HepG2 (cell line): ENCODE data around the gene PIP4K2C. TPM values are rescaled to one million over a fixed set of nuclear protein-coding genes. Genes with fewer than 3 reads are reported as not detected.

Experiments used
- BCL6 ChIP-seq: IDR thresholded peaks from 2 replicates; pipeline ENCODE4 v1.6.1; 2016; ENCODE audit warnings: missing genetic modification reagents, missing compliant biosample characterization
- FOSL1 ChIP-seq: sonication (generic); formaldehyde crosslinking; IDR thresholded peaks from 2 replicates; pipeline ENCODE4 v1.9.0; 2021; ENCODE audit warnings: missing genetic modification reagents, borderline replicate concordance
- FOXK1 ChIP-seq: sonication (generic); formaldehyde crosslinking; IDR thresholded peaks from 2 replicates; pipeline ENCODE4 v1.4.0; 2020; ENCODE audit warnings: low read depth, missing genetic modification reagents, borderline replicate concordance
- HDAC1 ChIP-seq: sonication (generic); formaldehyde crosslinking; IDR thresholded peaks from 2 replicates; pipeline ENCODE4 v1.5.1; 2020; ENCODE audit warnings: mild to moderate bottlenecking, missing genetic modification reagents
- HOXA5 ChIP-seq: sonication (generic); formaldehyde crosslinking; IDR thresholded peaks from 2 replicates; pipeline ENCODE4 v1.4.0; 2020; ENCODE audit warnings: missing genetic modification reagents
- IRX3 ChIP-seq: sonication (generic); formaldehyde crosslinking; IDR thresholded peaks from 2 replicates; pipeline ENCODE4 v1.8.1; 2023; ENCODE audit warnings: mild to moderate bottlenecking, low read depth, missing genetic modification reagents, borderline replicate concordance
- KDM4B ChIP-seq: sonication (generic); formaldehyde crosslinking; IDR thresholded peaks from 2 replicates; pipeline ENCODE4 v1.4.0; 2020; ENCODE audit warnings: missing genetic modification reagents
- MZF1 ChIP-seq: sonication (generic); formaldehyde crosslinking; IDR thresholded peaks from 2 replicates; pipeline ENCODE4 v1.8.1; 2023; ENCODE audit warnings: mild to moderate bottlenecking, missing genetic modification reagents, borderline replicate concordance
- PATZ1 ChIP-seq: sonication (generic); formaldehyde crosslinking; IDR thresholded peaks from 2 replicates; pipeline ENCODE4 v1.4.0; 2020; ENCODE audit warnings: missing genetic modification reagents
- PAXIP1 ChIP-seq: sonication (generic); formaldehyde crosslinking; conservative IDR thresholded peaks from 2 replicates; pipeline ENCODE4 v1.4.0; 2020; ENCODE audit warnings: mild to moderate bottlenecking, missing genetic modification reagents, moderate library complexity
- ZNF670 ChIP-seq: sonication (generic); formaldehyde crosslinking; IDR thresholded peaks from 2 replicates; pipeline ENCODE4 v1.8.0; 2022; ENCODE audit warnings: mild to moderate bottlenecking, missing genetic modification reagents, borderline replicate concordance
- ZNF776 ChIP-seq: sonication (generic); formaldehyde crosslinking; IDR thresholded peaks from 2 replicates; pipeline ENCODE4 v1.4.0; 2020; ENCODE audit warnings: mild to moderate bottlenecking, missing genetic modification reagents
- polyA plus RNA-seq, 8 experiments: library from polyadenylated mRNA; depleted of rRNA in 3 of 8; stranded (reverse) in 7 of 8; unstranded in 1 of 8; fragments of >200 nt; fragmentation: Illumina TruSeq in 4 of 8; extraction: Trizol in 4 of 8; gene quantifications; 2 replicates each; pipeline versions ENCODE4 v1.2.1 to v1.2.3, GENCODE V29; 2011 to 2016; ENCODE audit warnings: low read depth in 4 of 8, missing spikeins in 1 of 8, mixed read lengths in 1 of 8; ENCODE audit not compliant: insufficient read depth in 1 of 8
- total RNA-seq, 5 experiments: library from RNA; depleted of rRNA; stranded (reverse); fragments of >200 nt; fragmentation: Illumina TruSeq; extraction: Trizol; gene quantifications; 2 replicates each; pipeline ENCODE4 v1.2.3, GENCODE V29; 2016; ENCODE audit warnings: low read depth in 1 of 5
- TF ChIP-seq, protein P1 (sequence below): sonication (generic); formaldehyde crosslinking; IDR thresholded peaks from 2 replicates; pipeline ENCODE4 v1.4.0; 2020; ENCODE audit warnings: missing genetic modification reagents
- TF ChIP-seq, protein P2 (sequence below): sonication (generic); formaldehyde crosslinking; IDR thresholded peaks from 2 replicates; pipeline ENCODE4 v1.4.0; 2020; ENCODE audit warnings: mild to moderate bottlenecking, missing genetic modification reagents

The PIP4K2C gene
- total and polyA plus RNA-seq, 2 of the 13 experiments (the other 11 are each of a cell fraction or from before 2014, with no cell fraction given): 23.3 to 26.4 TPM

GRCh38 chr12:57611108-57611826 lies 20.3 kb downstream of the PIP4K2C start, which contains the start of gene ARHGEF25 (continued):
- TF ChIP-seq, protein P1, sequence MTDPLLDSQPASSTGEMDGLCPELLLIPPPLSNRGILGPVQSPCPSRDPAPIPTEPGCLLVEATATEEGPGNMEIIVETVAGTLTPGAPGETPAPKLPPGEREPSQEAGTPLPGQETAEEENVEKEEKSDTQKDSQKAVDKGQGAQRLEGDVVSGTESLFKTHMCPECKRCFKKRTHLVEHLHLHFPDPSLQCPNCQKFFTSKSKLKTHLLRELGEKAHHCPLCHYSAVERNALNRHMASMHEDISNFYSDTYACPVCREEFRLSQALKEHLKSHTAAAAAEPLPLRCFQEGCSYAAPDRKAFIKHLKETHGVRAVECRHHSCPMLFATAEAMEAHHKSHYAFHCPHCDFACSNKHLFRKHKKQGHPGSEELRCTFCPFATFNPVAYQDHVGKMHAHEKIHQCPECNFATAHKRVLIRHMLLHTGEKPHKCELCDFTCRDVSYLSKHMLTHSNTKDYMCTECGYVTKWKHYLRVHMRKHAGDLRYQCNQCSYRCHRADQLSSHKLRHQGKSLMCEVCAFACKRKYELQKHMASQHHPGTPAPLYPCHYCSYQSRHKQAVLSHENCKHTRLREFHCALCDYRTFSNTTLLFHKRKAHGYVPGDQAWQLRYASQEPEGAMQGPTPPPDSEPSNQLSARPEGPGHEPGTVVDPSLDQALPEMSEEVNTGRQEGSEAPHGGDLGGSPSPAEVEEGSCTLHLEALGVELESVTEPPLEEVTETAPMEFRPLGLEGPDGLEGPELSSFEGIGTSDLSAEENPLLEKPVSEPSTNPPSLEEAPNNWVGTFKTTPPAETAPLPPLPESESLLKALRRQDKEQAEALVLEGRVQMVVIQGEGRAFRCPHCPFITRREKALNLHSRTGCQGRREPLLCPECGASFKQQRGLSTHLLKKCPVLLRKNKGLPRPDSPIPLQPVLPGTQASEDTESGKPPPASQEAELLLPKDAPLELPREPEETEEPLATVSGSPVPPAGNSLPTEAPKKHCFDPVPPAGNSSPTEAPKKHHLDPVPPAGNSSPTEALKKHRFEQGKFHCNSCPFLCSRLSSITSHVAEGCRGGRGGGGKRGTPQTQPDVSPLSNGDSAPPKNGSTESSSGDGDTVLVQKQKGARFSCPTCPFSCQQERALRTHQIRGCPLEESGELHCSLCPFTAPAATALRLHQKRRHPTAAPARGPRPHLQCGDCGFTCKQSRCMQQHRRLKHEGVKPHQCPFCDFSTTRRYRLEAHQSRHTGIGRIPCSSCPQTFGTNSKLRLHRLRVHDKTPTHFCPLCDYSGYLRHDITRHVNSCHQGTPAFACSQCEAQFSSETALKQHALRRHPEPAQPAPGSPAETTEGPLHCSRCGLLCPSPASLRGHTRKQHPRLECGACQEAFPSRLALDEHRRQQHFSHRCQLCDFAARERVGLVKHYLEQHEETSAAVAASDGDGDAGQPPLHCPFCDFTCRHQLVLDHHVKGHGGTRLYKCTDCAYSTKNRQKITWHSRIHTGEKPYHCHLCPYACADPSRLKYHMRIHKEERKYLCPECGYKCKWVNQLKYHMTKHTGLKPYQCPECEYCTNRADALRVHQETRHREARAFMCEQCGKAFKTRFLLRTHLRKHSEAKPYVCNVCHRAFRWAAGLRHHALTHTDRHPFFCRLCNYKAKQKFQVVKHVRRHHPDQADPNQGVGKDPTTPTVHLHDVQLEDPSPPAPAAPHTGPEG (CRISPR knock-in tag): 0 out of 2 replicates have a peak, but pooled peaks have one; percentile 36
- peak; percentile 17; the same call in 1 of the 2 replicates for TF ChIP-seq FOXK1 (CRISPR knock-in tag)
- peak; percentile 48; the same call in 1 of the 2 replicates for TF ChIP-seq ZNF670
- TF ChIP-seq HOXA5: peak; percentile 87
- no peak for TF ChIP-seq MZF1 (CRISPR knock-in tag)
- TF ChIP-seq, protein P2, sequence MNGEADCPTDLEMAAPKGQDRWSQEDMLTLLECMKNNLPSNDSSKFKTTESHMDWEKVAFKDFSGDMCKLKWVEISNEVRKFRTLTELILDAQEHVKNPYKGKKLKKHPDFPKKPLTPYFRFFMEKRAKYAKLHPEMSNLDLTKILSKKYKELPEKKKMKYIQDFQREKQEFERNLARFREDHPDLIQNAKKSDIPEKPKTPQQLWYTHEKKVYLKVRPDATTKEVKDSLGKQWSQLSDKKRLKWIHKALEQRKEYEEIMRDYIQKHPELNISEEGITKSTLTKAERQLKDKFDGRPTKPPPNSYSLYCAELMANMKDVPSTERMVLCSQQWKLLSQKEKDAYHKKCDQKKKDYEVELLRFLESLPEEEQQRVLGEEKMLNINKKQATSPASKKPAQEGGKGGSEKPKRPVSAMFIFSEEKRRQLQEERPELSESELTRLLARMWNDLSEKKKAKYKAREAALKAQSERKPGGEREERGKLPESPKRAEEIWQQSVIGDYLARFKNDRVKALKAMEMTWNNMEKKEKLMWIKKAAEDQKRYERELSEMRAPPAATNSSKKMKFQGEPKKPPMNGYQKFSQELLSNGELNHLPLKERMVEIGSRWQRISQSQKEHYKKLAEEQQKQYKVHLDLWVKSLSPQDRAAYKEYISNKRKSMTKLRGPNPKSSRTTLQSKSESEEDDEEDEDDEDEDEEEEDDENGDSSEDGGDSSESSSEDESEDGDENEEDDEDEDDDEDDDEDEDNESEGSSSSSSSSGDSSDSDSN (CRISPR knock-in tag): peak; percentile 21; the same call in 1 of the 2 replicates
- TF ChIP-seq ZNF776: 0 out of 2 replicates have a peak, but pooled peaks have one; percentile 73
- peak; percentile 62 for TF ChIP-seq PAXIP1
- TF ChIP-seq FOSL1 (CRISPR knock-in tag): no peak
- TF ChIP-seq BCL6: peak; percentile 36; the same call in 1 of the 2 replicates
- TF ChIP-seq HDAC1: peak; percentile 23; the same call in 1 of the 2 replicates
- TF ChIP-seq IRX3 (CRISPR knock-in tag): no peak
- peak; percentile 77; the same call in 1 of the 2 replicates for TF ChIP-seq PATZ1 (CRISPR knock-in tag)
- TF ChIP-seq KDM4B (CRISPR knock-in tag): 0 out of 2 replicates have a peak, but pooled peaks have one; percentile 45
